ENCODE measurements around the gene C1orf116. TPM values are rescaled to one million over a fixed set of nuclear protein-coding genes. Genes with fewer than 3 reads are reported as not detected.

The C1orf116 gene
- total and polyA plus RNA-seq, 10 of the 15 experiments (the other 5 are each of a cell fraction or from before 2014, with no cell fraction given) = 0.01 to 0.08 TPM; not detected in 8

GRCh38 chr1:207034208-207034607, 1.7 kb upstream of the C1orf116 start:
- Histone ChIP-seq H2AFZ (ENCODE audit: control insufficient read depth, low read depth, low read length) (no peak overlapping the region), H3K27me3 (replicated peaks in 1 of 2; ENCODE audit: control insufficient read depth in 2 of 2, insufficient read depth in 2 of 2, low read length in 1 of 2) (peaks cover 3 to 7% of the 10 kb centered on the region in 2 experiments; a peak in 3 of 4 replicates), H3K4me2 (ENCODE audit: control insufficient read depth, insufficient read depth) (no peak overlapping the region), H3K4me3 (no peak overlapping the region), H3K27ac (ENCODE audit: control insufficient read depth, insufficient read depth) (no peak overlapping the region), H3K4me1 (ENCODE audit: control insufficient read depth, insufficient read depth, low read length) (no peaks in the 10 kb centered on the region), H3K9ac (ENCODE audit: control insufficient read depth, insufficient read depth, low read length) (no peak overlapping the region), H3K79me2 (ENCODE audit: control insufficient read depth, insufficient read depth, low read length) (no peaks in the 10 kb centered on the region), H3K36me3 (ENCODE audit: control insufficient read depth in 2 of 2, insufficient read depth in 2 of 2, low read length in 1 of 2) (no peaks in the 10 kb centered on the region), H4K20me1 (ENCODE audit: control insufficient read depth, insufficient read depth) (no peaks in the 10 kb centered on the region), H3K9me3 (replicated peaks; ENCODE audit: control insufficient read depth, insufficient read depth, low read length) (no peaks in the 10 kb centered on the region)
- RAD21 ChIA-PET (ENCODE audit: unreplicated experiment) = no interaction called here
- DNase-seq (ENCODE audit: low read depth, low spot score) = no peak
- in situ Hi-C loops (cut with MboI) (no loop called here), intact Hi-C loops (cut with micrococcal nuclease; ENCODE audit: unreplicated experiment) (no loop called here)
- POLR2A ChIA-PET = no interaction called here
- FAIRE-seq = no peak
- 6% methylated on average over 1 of the region's 1 CpG for WGBS (ENCODE audit: insufficient coverage, insufficient replicate concordance, low lambda C conversion rate, missing lambda C conversion rate)
- no peak for ATAC-seq
- CTCF ChIA-PET = interaction anchor here (1.2 to 1.9 kb wide), 5 partner anchors 11 to 186 kb away, joined by 4 to 6 read pairs (median 5); no protein-coding TSS in a partner anchor
- no peak for TF ChIP-seq SIX5 (IDR thresholded peaks at IDR 0.05; ENCODE audit: low read depth, low read length, severe bottlenecking)
- SMC1A ChIA-PET (ENCODE audit: uncharacterized antibody, unreplicated experiment) = interaction anchor here (1.0 to 1.2 kb wide), 2 partner anchors 9 to 11 kb away, joined by 3 read pairs; no protein-coding TSS in a partner anchor
- no TSS peak for BruUV-seq (replicated peaks)

GRCh38 chr1:207033302-207033701, 746 bp upstream of the C1orf116 start:
- Histone ChIP-seq H3K9ac (ENCODE audit: control insufficient read depth, insufficient read depth, low read length) (no peak overlapping the region), H3K27me3 (replicated peaks in 1 of 2; ENCODE audit: control insufficient read depth in 2 of 2, insufficient read depth in 2 of 2, low read length in 1 of 2) (peaks cover 3 to 7% of the 10 kb centered on the region in 2 experiments; a peak in 3 of 4 replicates), H3K27ac (ENCODE audit: control insufficient read depth, insufficient read depth) (no peak overlapping the region), H3K79me2 (ENCODE audit: control insufficient read depth, insufficient read depth, low read length) (no peaks in the 10 kb centered on the region), H3K9me3 (replicated peaks; ENCODE audit: control insufficient read depth, insufficient read depth, low read length) (no peaks in the 10 kb centered on the region), H3K4me2 (ENCODE audit: control insufficient read depth, insufficient read depth) (no peak overlapping the region), H2AFZ (ENCODE audit: control insufficient read depth, low read depth, low read length) (no peak overlapping the region), H3K4me1 (ENCODE audit: control insufficient read depth, insufficient read depth, low read length) (no peaks in the 10 kb centered on the region), H4K20me1 (ENCODE audit: control insufficient read depth, insufficient read depth) (no peaks in the 10 kb centered on the region), H3K4me3 (no peak overlapping the region), H3K36me3 (ENCODE audit: control insufficient read depth in 2 of 2, insufficient read depth in 2 of 2, low read length in 1 of 2) (no peaks in the 10 kb centered on the region)
- CTCF ChIA-PET = interaction anchor here (0.6 to 1.9 kb wide), 5 partner anchors 12 to 472 kb away, joined by 3 to 6 read pairs (median 5); no protein-coding TSS in a partner anchor
- 0% methylated on average over 2 of the region's 2 CpGs for WGBS (ENCODE audit: insufficient coverage, insufficient replicate concordance, low lambda C conversion rate, missing lambda C conversion rate)
- in situ Hi-C loops (cut with MboI) (no loop called here), intact Hi-C loops (cut with micrococcal nuclease; ENCODE audit: unreplicated experiment) (no loop called here)
- no peak for TF ChIP-seq ZNF592 (IDR thresholded peaks at IDR 0.05)
- DNase-seq (ENCODE audit: low read depth, low spot score) (no peak), ATAC-seq (no peak), FAIRE-seq (no peak)
- SMC1A ChIA-PET (ENCODE audit: uncharacterized antibody, unreplicated experiment) = interaction anchor here (0.9 to 1.1 kb wide), 3 partner anchors 9 to 14 kb away, joined by 3 to 8 read pairs (median 4); no protein-coding TSS in a partner anchor
- RAD21 ChIA-PET (ENCODE audit: unreplicated experiment) = no interaction called here
- BruUV-seq (replicated peaks) = no TSS peak
- POLR2A ChIA-PET = no interaction called here
